ENCODE measurements around the gene SVEP1. TPM values are rescaled to one million over a fixed set of nuclear protein-coding genes. Genes with fewer than 3 reads are reported as not detected.
"Not testable (repeated sequence)": the region's sequence is repeated elsewhere in the genome, so short reads cannot be mapped to it uniquely, and the experiment has no call there.

SVEP1 gene
- polyA plus RNA-seq, 1 donor (not counting 4 experiments of a cell fraction or from before 2014, with no cell fraction given) = 0.14 TPM

- Histone ChIP-seq H3K27me3 (ENCODE audit: control insufficient read depth, extremely low read depth, insufficient read depth, low read length) (no peaks in the 10 kb centered on the region), H3K79me2 (ENCODE audit: control insufficient read depth, insufficient read depth, low read length) (no peaks in the 10 kb centered on the region), H3K4me2 (ENCODE audit: control insufficient read depth, extremely low read depth, insufficient read depth, low read depth, low read length) (no peak overlapping the region), H4K20me1 (ENCODE audit: control insufficient read depth, extremely low read depth, insufficient read depth, low read length) (no peaks in the 10 kb centered on the region), H3K9ac (ENCODE audit: control insufficient read depth, extremely low read depth, insufficient read depth, low read length) (no peak overlapping the region), H3K36me3 (ENCODE audit: control insufficient read depth in 2 of 2, extremely low read depth in 1 of 2, insufficient read depth in 2 of 2, low read length in 2 of 2) (no peaks in the 10 kb centered on the region), H3K9me1 (ENCODE audit: control insufficient read depth, extremely low read depth, insufficient read depth, low read length) (no peaks in the 10 kb centered on the region), H3K27ac (ENCODE audit: control insufficient read depth, insufficient read depth, low read length) (no peak overlapping the region), H3K4me3 (ENCODE audit: control insufficient read depth in 2 of 3, extremely low read depth in 1 of 3, insufficient read depth in 2 of 3, low read depth in 1 of 3, low read length in 3 of 3) (no peak overlapping the region), H3K4me1 (ENCODE audit: control insufficient read depth, extremely low read depth, insufficient read depth, low read length) (no peaks in the 10 kb centered on the region), H2AFZ (ENCODE audit: control insufficient read depth, low read length) (no peak overlapping the region), H3K9me3 (ENCODE audit: control insufficient read depth, low read depth, low read length) (no peaks in the 10 kb centered on the region)
- TF ChIP-seq CTCF (optimal IDR thresholded peaks at IDR 0.05 in 1 of 3, IDR thresholded peaks at IDR 0.05 in 1 of 3, conservative IDR thresholded peaks at IDR 0.05 in 1 of 3; ENCODE audit: extremely low read depth in 1 of 3, insufficient read depth in 2 of 3, low read length in 3 of 3) (no peak), EZH2 (IDR thresholded peaks at IDR 0.05; ENCODE audit: low read length) (no peak)
- FAIRE-seq (no peak), DNase-seq (ENCODE audit: low read depth, low spot score) (no peak)
- dilution Hi-C loops (cut with MboI; ENCODE audit: extremely low pct_ligation_motif_present, low sequenced_read_pairs) = no loop called here
Observed at GRCh38 chr9:110399983-110400382, 179.6 kb downstream of the SVEP1 start.

GRCh38 chr9:110398992-110399391 lies 180.5 kb downstream of the SVEP1 start:
- FAIRE-seq = not testable (repeated sequence)

GRCh38 chr9:110391826-110392485 lies 187.6 kb downstream of the SVEP1 start:
- H3K9me1 ChIP-seq (ENCODE audit: control insufficient read depth, extremely low read depth, insufficient read depth, low read length) = no peaks in the 10 kb centered on the region
- no peaks in the 10 kb centered on the region for H3K27me3 ChIP-seq (ENCODE audit: control insufficient read depth, extremely low read depth, insufficient read depth, low read length)
- no peak overlapping the region for H3K4me3 ChIP-seq (ENCODE audit: control insufficient read depth in 2 of 3, extremely low read depth in 1 of 3, insufficient read depth in 2 of 3, low read depth in 1 of 3, low read length in 3 of 3)
- no peak overlapping the region for H3K4me2 ChIP-seq (ENCODE audit: control insufficient read depth, extremely low read depth, insufficient read depth, low read depth, low read length)
- H3K9ac ChIP-seq (ENCODE audit: control insufficient read depth, extremely low read depth, insufficient read depth, low read length) = no peak overlapping the region
- no peak for DNase-seq (ENCODE audit: low read depth, low spot score)
- dilution Hi-C loops (cut with MboI; ENCODE audit: extremely low pct_ligation_motif_present, low sequenced_read_pairs) = no loop called here
- no peak overlapping the region for H3K27ac ChIP-seq (ENCODE audit: control insufficient read depth, insufficient read depth, low read length)
- no peak for FAIRE-seq
- H3K36me3 ChIP-seq (ENCODE audit: control insufficient read depth in 2 of 2, extremely low read depth in 1 of 2, insufficient read depth in 2 of 2, low read length in 2 of 2) = no peaks in the 10 kb centered on the region
- TF ChIP-seq CTCF (optimal IDR thresholded peaks at IDR 0.05 in 1 of 3, IDR thresholded peaks at IDR 0.05 in 1 of 3, conservative IDR thresholded peaks at IDR 0.05 in 1 of 3; ENCODE audit: extremely low read depth in 1 of 3, insufficient read depth in 2 of 3, low read length in 3 of 3) (no peak), EZH2 (IDR thresholded peaks at IDR 0.05; ENCODE audit: low read length) (no peak)
- H4K20me1 ChIP-seq (ENCODE audit: control insufficient read depth, extremely low read depth, insufficient read depth, low read length) = no peaks in the 10 kb centered on the region
- H3K79me2 ChIP-seq (ENCODE audit: control insufficient read depth, insufficient read depth, low read length) = no peaks in the 10 kb centered on the region
- H3K9me3 ChIP-seq (ENCODE audit: control insufficient read depth, low read depth, low read length) = no peaks in the 10 kb centered on the region
- no peaks in the 10 kb centered on the region for H3K4me1 ChIP-seq (ENCODE audit: control insufficient read depth, extremely low read depth, insufficient read depth, low read length)
- no peak overlapping the region for H2AFZ ChIP-seq (ENCODE audit: control insufficient read depth, low read length)

More at GRCh38 chr9:110398992-110399391, 180.5 kb downstream of the SVEP1 start:
- H3K79me2 ChIP-seq (ENCODE audit: control insufficient read depth, insufficient read depth, low read length); H3K4me1 ChIP-seq (ENCODE audit: control insufficient read depth, extremely low read depth, insufficient read depth, low read length); H3K27me3 ChIP-seq (ENCODE audit: control insufficient read depth, extremely low read depth, insufficient read depth, low read length); DNase-seq (ENCODE audit: low read depth, low spot score); H3K9ac ChIP-seq (ENCODE audit: control insufficient read depth, extremely low read depth, insufficient read depth, low read length); dilution Hi-C loops (cut with MboI; ENCODE audit: extremely low pct_ligation_motif_present, low sequenced_read_pairs); H3K4me2 ChIP-seq (ENCODE audit: control insufficient read depth, extremely low read depth, insufficient read depth, low read depth, low read length); H3K36me3 ChIP-seq (ENCODE audit: control insufficient read depth in 2 of 2, extremely low read depth in 1 of 2, insufficient read depth in 2 of 2, low read length in 2 of 2); H3K27ac ChIP-seq (ENCODE audit: control insufficient read depth, insufficient read depth, low read length); H3K9me1 ChIP-seq (ENCODE audit: control insufficient read depth, extremely low read depth, insufficient read depth, low read length); H3K4me3 ChIP-seq (ENCODE audit: control insufficient read depth in 2 of 3, extremely low read depth in 1 of 3, insufficient read depth in 2 of 3, low read depth in 1 of 3, low read length in 3 of 3); H2AFZ ChIP-seq (ENCODE audit: control insufficient read depth, low read length); H3K9me3 ChIP-seq (ENCODE audit: control insufficient read depth, low read depth, low read length); H4K20me1 ChIP-seq (ENCODE audit: control insufficient read depth, extremely low read depth, insufficient read depth, low read length): not testable (repeated sequence)

All from keratinocyte (primary cell).